ACC112 (cell line): Measurements from ENCODE around the gene CORIN.
"Not testable (repeated sequence)": the region's sequence is repeated elsewhere in the genome, so short reads cannot be mapped to it uniquely, and the experiment has no call there.

Source experiments
- H2AFZ ChIP-seq: fragments of 200-600 bp; sonication (generic); one replicate; pipeline ENCODE4 v1.6.0; 2017; ENCODE audit warnings: antibody characterized with exemption, low read length; ENCODE audit not compliant: unreplicated experiment
- H3K27ac ChIP-seq: fragments of 200-600 bp; sonication (generic); 2 replicates; pipeline ENCODE4 v1.5.1; 2014; ENCODE audit warnings: low read depth, mild to moderate bottlenecking, antibody characterized with exemption, low read length, moderate library complexity
- H3K27me3 ChIP-seq: fragments of 200-600 bp; sonication (generic); 2 replicates; pipeline ENCODE4 v1.6.1; 2014; ENCODE audit warnings: mild to moderate bottlenecking, antibody characterized with exemption, low read length, moderate library complexity, mixed read lengths; ENCODE audit not compliant: insufficient read depth
- H3K36me3 ChIP-seq: fragments of 200-600 bp; sonication (generic); 2 replicates; pipeline ENCODE4 v1.6.1; 2016; ENCODE audit warnings: mild to moderate bottlenecking, antibody characterized with exemption, low read length, moderate library complexity, mixed read lengths; ENCODE audit not compliant: insufficient read depth
- H3K4me1 ChIP-seq: fragments of 200-600 bp; sonication (generic); one replicate; pipeline ENCODE4 v1.6.1; 2016; ENCODE audit warnings: low read length, mixed read lengths; ENCODE audit not compliant: insufficient read depth, unreplicated experiment, control insufficient read depth
- H3K4me3 ChIP-seq: fragments of 200-600 bp; sonication (generic); 2 replicates; pipeline ENCODE4 v1.5.1; 2014; ENCODE audit warnings: mild to moderate bottlenecking, low read depth, low read length
- H3K79me2 ChIP-seq: fragments of 200-600 bp; sonication (generic); one replicate; pipeline ENCODE4 v1.6.0; 2016; ENCODE audit warnings: low read length; ENCODE audit not compliant: control insufficient read depth, unreplicated experiment, insufficient read depth

The CORIN gene

GRCh38 chr4:47551682-47552081, 286.2 kb downstream of the CORIN start:
- H2AFZ ChIP-seq, result no peak overlapping the region
- H3K4me3 ChIP-seq, result no peak overlapping the region
- H3K4me1 ChIP-seq, result peaks cover 7% of the 10 kb centered on the region
- H3K79me2 ChIP-seq, result no peaks in the 10 kb centered on the region
- H3K36me3 ChIP-seq, result peaks cover 41% of the 10 kb centered on the region
- H3K27me3 ChIP-seq, result no peaks in the 10 kb centered on the region
- H3K27ac ChIP-seq, result 0 out of 2 replicates have a peak overlapping the region, but pooled peaks have one; percentile 7

GRCh38 chr4:47550899-47551548, 286.8 kb downstream of the CORIN start:
- Histone ChIP-seq H3K36me3 (peaks cover 46% of the 10 kb centered on the region), H3K4me1 (peaks cover 7% of the 10 kb centered on the region), H3K27me3 (no peaks in the 10 kb centered on the region), H3K4me3 (no peak overlapping the region), H3K79me2 (no peaks in the 10 kb centered on the region), H3K27ac (0 out of 2 replicates have a peak overlapping the region, but pooled peaks have one; percentile 7), H2AFZ (no peak overlapping the region)

- H3K27me3 ChIP-seq, H2AFZ ChIP-seq, H3K79me2 ChIP-seq, H3K4me3 ChIP-seq, H3K27ac ChIP-seq, H3K4me1 ChIP-seq: not testable (repeated sequence)
- peaks cover 51% of the 10 kb centered on the region for H3K36me3 ChIP-seq
These were observed 287.5 kb downstream of the CORIN start for GRCh38 chr4:47550357-47550756.
